ENCODE data around the gene TPST2.

- TF ChIP-seq CTCF (IDR thresholded peaks at IDR 0.05) (no peak), POLR2A (IDR thresholded peaks at IDR 0.05) (no peak)
Measured at GRCh38 chr22:26481694-26482093, 108.2 kb downstream of the TPST2 start.

Data from adrenal gland (tissue), 5 donors.